Measurements from ENCODE around the gene FTO.

- no peak for TF ChIP-seq CTCF (IDR thresholded peaks at IDR 0.05)
- no peak for TF ChIP-seq POLR2A (IDR thresholded peaks at IDR 0.05)
These were observed 65.8 kb downstream of the FTO start for GRCh38 chr16:53769787-53770186.
